ENCODE data around the gene UBE4B. TPM values are rescaled to one million over a fixed set of nuclear protein-coding genes. Genes with fewer than 3 reads are reported as not detected.

Gene UBE4B
- total and polyA plus RNA-seq, 2 of the 4 experiments (the other 2 are of a cell fraction) = 26.5 to 39.3 TPM

GRCh38 chr1:10178597-10179405 lies 146.0 kb downstream of the UBE4B start:
- no peak overlapping the region for H3K4me3 ChIP-seq (ENCODE audit: insufficient read depth, low read depth, low read length)
- no peak overlapping the region for H2BK120ac ChIP-seq (ENCODE audit: low read depth, low read length)
- no peaks in the 10 kb centered on the region for H3K27me3 ChIP-seq (ENCODE audit: control insufficient read depth, insufficient read depth, low read length)
- no peak overlapping the region for H2BK20ac ChIP-seq (ENCODE audit: low read depth, low read length)
- POLR2A ChIA-PET (ENCODE audit: unreplicated experiment) = no interaction called here
- no peak overlapping the region for H4K5ac ChIP-seq (ENCODE audit: low read depth, low read length)
- DNase-seq = no peak
- dilution Hi-C loops (cut with HindIII; ENCODE audit: low sequenced_read_pairs, unreplicated experiment) = no loop called here
- peaks cover 0 to 6% of the 10 kb centered on the region in 2 experiments; a peak in 1 of 4 replicates for H3K79me1 ChIP-seq (ENCODE audit: low read depth in 1 of 2, low read length in 2 of 2)
- no peak overlapping the region for H2BK5ac ChIP-seq (ENCODE audit: low read depth, low read length, poor library complexity, severe bottlenecking)
- H3K36me3 ChIP-seq (ENCODE audit: control insufficient read depth, insufficient read depth, low read length) = peaks cover 27% of the 10 kb centered on the region
- CTCF ChIA-PET = no interaction called here
- ATAC-seq (ENCODE audit: low read depth) = no peak
- no peak overlapping the region for H3K23ac ChIP-seq (ENCODE audit: low read depth, low read length)
- in situ Hi-C loops (cut with MboI; ENCODE audit: low sequenced_read_pairs) = no loop called here
- no peaks in the 10 kb centered on the region for H4K20me1 ChIP-seq (ENCODE audit: insufficient read depth, low read length)
- H3K56ac ChIP-seq (ENCODE audit: extremely low read depth, insufficient read depth, low read length) = no peak overlapping the region
- no peak overlapping the region for H2AK5ac ChIP-seq (ENCODE audit: low read depth, low read length)
- no peak overlapping the region for H2AK9ac ChIP-seq (replicated peaks; ENCODE audit: low read depth, low read length, poor library complexity)
- H4K91ac ChIP-seq (ENCODE audit: insufficient read depth, low read depth, low read length) = no peak overlapping the region
- no peak overlapping the region for H2BK15ac ChIP-seq (ENCODE audit: low read depth, low read length)
- no peak overlapping the region for H3K4ac ChIP-seq (ENCODE audit: low read depth, low read length)
- H4K8ac ChIP-seq (ENCODE audit: low read depth in 2 of 2, low read length in 2 of 2) = no peak overlapping the region
- no peak overlapping the region for H2AFZ ChIP-seq (replicated peaks; ENCODE audit: low read length, poor library complexity)
- H3K18ac ChIP-seq (ENCODE audit: low read depth, low read length) = no peak overlapping the region
- H3K9me3 ChIP-seq (ENCODE audit: control insufficient read depth, insufficient read depth, low read length) = no peaks in the 10 kb centered on the region; the same call in 1 of the 2 replicates
- no peak overlapping the region for H3K4me2 ChIP-seq (ENCODE audit: low read depth, low read length)
- no TSS peak for BruUV-seq (replicated peaks)
- 92% methylated on average over 10 of the region's 22 CpGs; no CpG with 5 or more reads in 1 of the 2 experiments for WGBS, 2 experiments (ENCODE audit: extremely low coverage in 2 of 2, insufficient read length in 1 of 2)
- H3K4me1 ChIP-seq (ENCODE audit: control insufficient read depth, insufficient read depth, low read length) = no peaks in the 10 kb centered on the region
- no peaks in the 10 kb centered on the region for H3K9me1 ChIP-seq (ENCODE audit: insufficient read depth, low read length)
- H3K14ac ChIP-seq (replicated peaks; ENCODE audit: low read depth, low read length) = no peak overlapping the region
- no peak overlapping the region for H3K27ac ChIP-seq (ENCODE audit: insufficient read depth, low read length)
- no peak for TF ChIP-seq ELK1 (IDR thresholded peaks at IDR 0.05; ENCODE audit: borderline replicate concordance, low read depth, low read length)
- no peak for TF ChIP-seq BHLHE40 (IDR thresholded peaks at IDR 0.05; ENCODE audit: low read depth, low read length)
- TF ChIP-seq POLR2A (IDR thresholded peaks at IDR 0.05; ENCODE audit: low read depth, low read length) = no peak
- TF ChIP-seq CTCF (conservative IDR thresholded peaks at IDR 0.05; ENCODE audit: low read depth, low read length) = no peak
- TF ChIP-seq MXI1 (IDR thresholded peaks at IDR 0.05; ENCODE audit: borderline replicate concordance, low read depth, low read length) = no peak
- no peak overlapping the region for H3K9ac ChIP-seq (ENCODE audit: low read depth, low read length)
- intact Hi-C loops (cut with micrococcal nuclease) = no loop called here
